Measurements from ENCODE around the gene TLK2.
"Not testable (repeated sequence)": the region's sequence is repeated elsewhere in the genome, so short reads cannot be mapped to it uniquely, and the experiment has no call there.

GRCh38 chr17:62453656-62454055 is 25.0 kb upstream of the TLK2 start:
- not testable (repeated sequence) for TF ChIP-seq POLR2AphosphoS5 (IDR thresholded peaks at IDR 0.05; ENCODE audit: low read depth, low read length); CTCF (IDR thresholded peaks at IDR 0.05); NFIC (IDR thresholded peaks at IDR 0.05; ENCODE audit: borderline replicate concordance); USF2 (IDR thresholded peaks at IDR 0.05; ENCODE audit: borderline replicate concordance, low read depth, low read length)

Data from SK-N-SH (cell line).